NCI-H1694 (cell line): ENCODE results near the gene SH2D7.

Source experiments
- DNase-seq: peaks from one replicate; lab custom pipeline; 2025; lab: John Stamatoyannopoulos, UW

The SH2D7 gene

DNA sequence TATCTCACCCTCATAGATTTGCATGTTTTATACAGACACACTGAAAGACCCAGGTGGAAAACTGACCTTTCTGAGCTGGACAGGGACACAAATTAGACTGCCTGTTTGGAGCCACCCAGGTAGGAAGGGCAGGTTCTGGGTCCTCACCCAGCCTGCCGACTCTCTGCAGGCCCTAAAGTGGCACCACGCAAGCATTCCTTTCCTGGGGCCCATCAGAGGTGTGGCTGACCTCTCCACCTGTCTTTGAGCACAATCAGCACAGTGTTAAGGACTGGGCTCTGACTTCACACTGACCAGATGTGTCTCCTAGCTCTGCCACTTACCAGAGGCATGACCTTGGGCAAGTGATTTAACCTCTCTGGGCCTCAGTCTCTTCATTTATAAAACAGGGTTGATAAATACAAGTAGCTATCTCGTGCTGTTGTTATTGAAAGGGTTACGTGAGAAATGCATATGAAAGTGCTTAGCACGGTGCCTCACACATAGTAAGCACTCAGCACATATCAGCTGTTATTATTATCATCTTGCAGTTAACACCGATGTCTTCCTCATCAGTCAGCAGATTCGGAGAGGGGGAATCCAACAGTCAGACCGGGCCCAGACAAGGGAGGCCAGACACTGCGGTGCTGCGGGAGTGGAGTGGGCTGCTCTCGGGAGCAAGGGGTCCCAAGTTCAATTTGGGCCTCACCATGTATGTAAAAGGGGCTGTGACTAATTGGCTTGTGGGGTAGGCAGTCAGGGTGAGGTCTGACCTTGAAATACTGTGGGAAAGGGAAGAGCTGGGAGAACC lies 12.9 kb upstream of the SH2D7 start:
- no peak for DNase-seq

DNA sequence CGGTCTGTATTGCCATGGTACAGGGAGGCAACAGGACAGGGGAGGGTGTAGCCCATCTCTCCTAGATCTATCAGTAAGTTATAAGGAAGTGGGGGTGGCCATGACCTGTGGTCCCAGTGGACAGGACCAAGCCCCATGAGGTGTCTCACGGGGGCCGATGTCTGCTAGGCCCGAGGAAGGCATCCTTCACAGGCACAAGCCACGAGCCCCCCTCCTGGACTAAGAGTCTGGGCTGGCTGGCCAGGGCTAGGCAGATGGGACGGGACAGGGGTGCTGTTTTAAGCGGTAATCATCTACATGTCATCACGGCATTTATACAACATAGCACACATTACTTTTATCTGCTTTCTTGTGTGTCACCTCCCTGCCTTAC lies 12.3 kb upstream of the SH2D7 start:
- no peak for DNase-seq

DNA sequence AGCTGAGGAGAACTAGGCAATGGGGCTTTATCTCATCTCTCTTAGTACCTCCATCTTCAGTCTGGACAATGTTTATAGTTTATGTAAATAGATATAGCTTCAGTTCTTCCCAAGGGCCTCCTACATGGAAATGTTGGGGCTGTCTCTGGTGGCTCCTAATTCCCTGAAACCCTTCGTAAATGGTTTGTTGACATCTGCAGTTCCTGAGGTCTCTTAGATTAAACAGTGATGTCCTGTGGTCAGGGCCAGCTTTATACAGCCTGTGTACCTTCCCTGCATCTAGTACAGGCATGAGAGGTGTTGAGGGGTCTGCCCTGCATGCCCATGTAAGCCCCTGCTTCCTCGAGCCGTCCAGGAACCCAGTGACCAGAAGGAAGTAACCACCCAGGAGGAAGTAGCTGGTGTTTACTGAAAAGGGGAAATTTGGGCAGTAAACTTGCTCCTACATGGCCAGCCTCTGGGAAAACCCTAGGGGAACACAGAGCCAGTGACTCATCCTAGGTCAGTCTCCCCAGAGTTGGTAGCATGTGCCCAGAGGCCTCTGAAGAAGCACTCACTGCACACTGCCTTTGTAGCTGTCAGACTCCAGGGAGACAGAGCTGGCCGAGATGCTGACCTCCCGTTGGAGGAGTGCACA lies 10.1 kb upstream of the SH2D7 start:
- no peak for DNase-seq

DNA sequence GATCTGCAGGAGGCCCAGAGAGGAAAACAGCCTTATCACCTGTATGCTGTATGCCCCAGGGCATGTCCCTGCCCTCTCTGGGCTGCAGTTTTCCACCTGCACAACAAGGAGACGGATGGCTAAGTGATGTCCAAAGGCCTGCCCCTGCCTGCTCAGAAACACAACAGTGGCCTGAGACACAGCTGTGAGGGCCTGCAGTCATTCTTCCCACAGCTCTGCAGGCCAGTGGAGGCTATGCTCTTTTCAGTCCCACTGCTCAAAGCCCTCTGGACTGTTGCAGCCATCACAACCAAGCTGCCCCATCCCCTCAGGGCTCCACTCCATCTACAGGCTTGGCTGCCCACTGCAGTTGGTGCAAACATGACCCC lies 9.6 kb upstream of the SH2D7 start:
- DNase-seq, result no peak

DNA sequence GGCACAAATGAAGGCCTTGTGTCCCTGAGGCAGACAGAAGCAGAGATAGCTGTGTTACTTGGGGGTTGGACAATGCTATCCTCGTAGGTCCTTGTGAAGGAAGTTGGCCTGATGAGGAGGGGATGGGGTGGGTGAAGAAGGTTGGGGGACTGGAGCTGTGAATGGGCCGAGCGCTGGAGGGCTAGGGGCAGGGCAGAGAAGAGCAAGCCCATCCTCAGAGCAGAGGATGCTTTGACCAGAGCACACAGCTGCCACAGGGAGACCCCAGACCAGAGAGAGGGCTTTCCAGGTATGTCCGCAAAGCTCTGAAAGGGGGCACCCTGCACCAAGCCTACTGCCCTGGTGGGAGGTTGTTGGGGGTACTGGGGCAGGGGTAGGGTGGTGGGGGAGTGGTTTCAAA lies 9.2 kb upstream of the SH2D7 start:
- no peak for DNase-seq

DNA sequence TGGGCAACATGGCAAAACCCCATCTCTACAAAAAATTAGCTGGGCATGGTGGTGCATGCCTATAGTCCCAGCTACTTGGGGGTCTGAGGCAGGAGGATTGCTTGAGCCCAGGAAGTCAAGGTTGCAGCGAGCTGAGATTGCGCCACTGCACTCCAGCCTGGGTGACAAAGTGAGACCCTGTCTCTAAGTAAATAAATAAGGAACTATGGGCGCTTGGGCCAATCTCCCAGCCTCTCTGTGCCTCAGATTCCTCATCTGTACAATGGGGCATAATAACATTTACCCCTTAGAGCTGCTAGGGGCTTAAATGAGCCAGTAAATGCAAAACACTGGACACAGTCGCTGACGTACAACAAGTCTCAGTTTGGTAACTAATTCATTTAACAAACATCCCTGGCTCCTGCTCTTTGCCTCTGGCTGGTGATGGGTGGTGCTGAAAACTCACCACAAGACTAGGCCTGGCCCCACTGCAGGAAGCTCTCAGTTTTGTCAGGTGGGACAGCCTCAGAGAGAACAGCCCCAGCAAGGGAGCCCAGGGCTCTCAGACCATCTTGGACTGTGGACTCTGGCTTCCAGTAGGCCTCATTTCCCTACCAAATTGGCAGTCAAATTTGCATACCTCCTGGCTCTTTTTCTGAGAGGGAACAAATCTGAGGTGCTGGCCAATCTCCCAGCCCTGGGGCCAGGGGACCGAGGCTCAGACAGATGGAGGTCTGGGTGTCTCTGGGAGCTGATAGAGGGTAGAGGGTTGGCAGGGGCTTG lies 8.5 kb upstream of the SH2D7 start:
- DNase-seq, result no peak

DNA sequence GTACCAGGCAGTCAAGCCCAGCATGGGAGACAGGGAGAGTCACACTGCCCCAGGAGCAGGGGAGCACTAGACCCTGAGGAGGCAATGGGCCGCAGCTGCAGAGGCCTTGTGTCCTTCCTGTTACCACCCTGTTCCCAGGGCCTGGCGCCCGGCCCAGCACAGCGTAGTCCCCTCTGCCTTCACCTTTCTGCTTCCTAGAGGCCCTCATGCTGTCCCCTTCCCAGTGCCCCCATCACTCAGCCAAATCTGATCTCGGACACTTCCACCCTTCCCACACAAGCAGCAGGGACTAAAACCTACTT lies 8.0 kb upstream of the SH2D7 start:
- no peak for DNase-seq

DNA sequence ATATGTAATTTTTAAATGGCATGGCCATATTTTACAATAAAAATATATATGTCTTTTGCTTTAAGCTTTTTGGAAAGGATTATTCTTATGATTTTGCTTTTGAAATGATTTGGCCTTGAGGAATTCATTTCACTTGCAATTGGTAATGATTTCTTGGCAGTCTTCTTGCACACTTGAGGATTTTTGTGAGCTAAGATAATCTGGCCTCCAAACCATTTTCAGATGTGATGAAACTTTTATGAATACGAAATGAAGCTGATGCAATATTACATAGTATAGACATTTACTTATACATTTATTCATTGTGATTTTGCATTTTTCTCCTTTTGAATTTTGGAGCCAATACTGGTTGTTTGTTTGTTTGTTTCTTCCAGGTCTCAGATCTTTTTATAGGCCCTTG lies 6.4 kb upstream of the SH2D7 start:
- no peak for DNase-seq

DNA sequence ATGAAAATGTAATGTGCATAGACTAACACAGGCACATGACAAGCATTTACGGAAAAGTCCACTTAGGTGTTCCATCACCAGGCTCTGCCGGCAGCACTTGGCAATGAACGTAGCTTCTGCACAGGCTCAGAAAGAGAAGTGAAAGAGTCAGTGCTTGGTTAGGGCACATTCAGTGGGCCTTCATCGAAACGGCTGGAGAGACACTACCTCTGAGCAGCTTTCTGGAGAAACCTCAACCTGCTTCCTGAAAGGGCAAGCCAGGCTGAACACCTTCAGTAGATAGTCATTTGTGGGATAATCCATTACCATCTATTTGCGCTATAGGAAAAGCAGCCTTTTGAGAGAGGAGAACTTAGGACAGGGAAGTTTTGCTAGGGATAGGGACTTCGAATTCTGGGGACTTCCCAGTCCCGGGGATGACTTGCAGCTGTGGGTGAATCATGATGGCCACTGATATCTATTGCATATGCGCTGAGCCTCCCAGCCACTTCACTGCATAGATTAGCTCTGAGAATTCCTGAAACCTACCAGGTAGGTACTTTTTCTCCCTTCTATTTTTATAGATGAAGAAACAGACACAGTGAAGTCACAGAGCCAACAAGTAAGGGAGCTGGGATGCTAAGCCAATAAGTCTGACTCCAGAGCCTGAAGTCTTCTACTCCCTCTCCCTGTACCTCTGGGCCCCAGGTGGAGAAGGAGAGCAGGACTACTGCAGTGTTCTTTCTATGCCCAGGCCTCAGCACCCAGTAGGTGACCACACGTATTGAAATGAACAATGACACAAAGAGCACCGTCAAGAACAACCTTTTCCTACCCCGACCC lies 4.2 kb upstream of the SH2D7 start:
- no peak for DNase-seq

DNA sequence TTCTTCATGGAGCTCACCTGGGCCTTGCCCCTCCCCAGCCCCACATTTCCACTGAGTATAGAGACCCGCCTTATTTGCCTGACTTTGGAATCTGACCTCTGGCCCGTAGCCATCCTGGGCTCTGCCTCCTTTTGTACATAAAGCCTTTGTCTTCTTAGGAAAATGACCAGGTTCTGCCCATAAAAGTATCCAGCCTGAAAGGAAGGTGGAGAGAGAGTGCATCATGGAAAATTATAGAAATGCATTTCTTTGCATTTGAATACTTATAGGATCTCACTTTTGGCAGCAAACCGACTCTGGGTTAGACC lies 3.6 kb upstream of the SH2D7 start:
- DNase-seq, result no peak

DNA sequence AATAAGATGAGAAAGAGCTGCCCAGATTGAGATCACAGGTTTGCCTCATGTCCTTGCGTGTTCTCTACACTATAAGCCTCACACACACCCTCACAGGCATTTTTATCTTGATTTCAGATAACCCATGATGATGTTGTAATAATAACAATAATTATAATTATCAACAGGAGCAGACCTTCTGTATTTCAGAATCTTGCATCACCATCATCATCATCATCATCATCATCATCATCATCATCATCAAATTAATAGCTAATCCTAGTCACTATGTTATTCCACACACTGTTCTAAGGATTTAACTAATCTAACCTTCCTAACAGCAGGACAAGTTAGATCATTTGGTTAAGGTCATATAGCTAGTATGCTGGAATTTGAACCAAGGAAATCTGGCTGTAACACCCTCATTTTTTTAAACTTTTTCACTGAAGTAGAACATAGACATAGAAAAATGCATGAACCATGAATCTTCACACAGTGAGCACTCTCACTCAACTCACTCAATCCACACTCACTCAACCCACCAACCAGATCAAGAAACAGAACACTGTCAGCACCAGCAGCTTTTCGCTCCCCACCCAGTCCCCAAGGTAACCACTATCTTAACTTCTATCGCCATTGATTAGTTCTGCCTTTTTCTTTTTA lies 1.8 kb upstream of the SH2D7 start:
- DNase-seq, result no peak

DNA sequence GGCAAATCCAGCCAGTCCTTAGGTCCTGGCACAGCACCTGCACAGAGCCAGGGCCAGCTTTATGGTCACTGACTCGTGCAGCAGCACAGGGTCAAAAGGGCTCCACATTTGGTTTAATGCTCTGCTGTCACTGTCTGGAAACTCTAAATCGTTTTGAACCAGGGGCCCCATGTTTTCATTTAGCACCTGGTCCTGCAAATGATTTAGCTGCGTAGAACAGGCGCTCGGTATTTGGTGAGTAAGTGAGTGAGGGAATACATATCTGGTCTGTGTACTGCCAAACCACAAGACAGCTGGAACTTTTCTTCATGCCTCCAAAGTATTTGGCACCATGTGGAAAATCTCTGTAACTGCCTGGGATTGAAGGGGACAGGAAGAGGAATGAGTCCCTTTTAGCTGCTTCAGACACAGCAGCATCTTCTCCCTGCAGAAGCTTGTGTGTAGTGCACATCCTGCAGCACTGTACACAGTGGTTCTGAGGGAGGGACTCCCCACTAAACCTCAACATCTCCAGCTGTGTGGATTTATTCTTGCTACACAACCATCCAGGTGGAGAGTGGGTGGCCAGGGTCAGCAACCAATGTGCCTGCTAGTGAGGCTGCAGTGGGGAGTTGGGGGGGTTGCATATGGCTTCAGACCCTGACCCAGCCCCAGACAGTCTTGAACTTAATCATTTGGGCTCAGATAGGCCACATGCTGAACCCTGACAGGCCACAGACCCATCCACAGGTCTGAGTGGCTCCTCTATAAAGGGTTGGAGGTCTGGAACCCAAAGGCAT lies 1.1 kb downstream of the SH2D7 start:
- DNase-seq, result no peak

DNA sequence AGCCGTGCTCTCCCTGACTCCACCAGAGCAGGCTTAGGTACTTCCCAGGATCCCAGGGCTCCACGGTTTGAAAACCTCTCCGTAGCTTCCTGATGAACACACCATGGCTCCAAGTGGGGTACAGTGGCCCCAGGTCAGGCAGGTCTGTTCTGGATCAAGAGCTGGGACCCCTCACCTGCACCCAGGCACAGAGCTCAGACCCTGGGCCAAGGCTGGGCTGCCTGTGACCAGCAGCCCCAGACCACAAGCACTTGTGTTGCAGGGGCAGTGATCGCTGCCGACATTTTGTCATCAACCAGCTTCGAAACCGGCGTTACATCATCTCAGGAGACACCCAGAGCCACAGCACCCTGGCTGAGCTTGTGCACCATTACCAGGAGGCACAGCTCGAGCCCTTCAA lies 5.3 kb downstream of the SH2D7 start:
- no peak for DNase-seq

DNA sequence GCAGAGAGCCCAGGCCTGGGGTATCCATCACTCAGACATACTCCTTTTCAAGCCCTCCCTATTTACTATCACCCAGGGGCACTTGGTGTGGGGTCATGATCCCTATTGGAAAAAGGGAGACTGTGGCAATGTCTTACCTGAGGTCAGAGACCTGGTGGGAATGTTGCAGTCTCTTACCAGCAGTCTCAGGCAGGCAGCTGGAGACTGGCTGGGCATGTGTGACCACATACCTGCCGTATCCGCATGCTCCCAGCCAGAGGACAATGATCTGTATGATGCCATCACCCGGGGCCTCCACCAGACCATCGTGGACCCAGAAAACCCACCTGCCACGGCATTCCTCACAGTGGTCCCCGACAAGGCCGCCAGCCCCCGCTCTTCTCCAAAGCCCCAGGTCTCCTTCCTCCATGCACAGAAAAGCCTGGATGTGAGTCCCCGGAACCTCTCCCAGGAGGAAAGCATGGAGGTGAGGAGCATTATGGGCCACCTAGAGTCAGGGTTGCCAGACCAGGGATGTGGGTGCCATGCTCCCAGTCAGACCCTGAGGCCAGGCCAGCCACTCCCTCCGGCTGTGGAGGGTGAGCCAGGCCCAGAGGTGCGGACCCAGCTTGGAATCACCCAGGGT lies 5.9 kb downstream of the SH2D7 start:
- no peak for DNase-seq

DNA sequence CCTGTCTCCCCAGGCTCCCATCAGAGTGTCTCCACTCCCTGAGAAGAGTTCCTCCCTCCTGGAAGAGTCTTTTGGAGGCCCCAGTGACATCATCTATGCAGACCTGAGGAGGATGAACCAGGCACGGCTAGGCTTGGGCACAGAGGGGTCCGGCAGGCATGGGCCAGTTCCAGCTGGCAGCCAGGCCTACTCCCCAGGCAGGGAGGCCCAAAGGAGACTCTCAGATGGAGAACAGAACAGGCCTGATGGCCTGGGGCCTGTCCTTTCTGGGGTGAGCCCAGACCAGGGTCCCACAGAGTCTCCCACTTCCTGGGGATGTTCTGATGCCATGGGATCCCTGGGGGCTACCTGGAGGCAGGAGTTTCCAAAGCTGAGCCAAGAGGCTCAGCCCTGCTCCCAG lies 8.5 kb downstream of the SH2D7 start:
- DNase-seq, result no peak

DNA sequence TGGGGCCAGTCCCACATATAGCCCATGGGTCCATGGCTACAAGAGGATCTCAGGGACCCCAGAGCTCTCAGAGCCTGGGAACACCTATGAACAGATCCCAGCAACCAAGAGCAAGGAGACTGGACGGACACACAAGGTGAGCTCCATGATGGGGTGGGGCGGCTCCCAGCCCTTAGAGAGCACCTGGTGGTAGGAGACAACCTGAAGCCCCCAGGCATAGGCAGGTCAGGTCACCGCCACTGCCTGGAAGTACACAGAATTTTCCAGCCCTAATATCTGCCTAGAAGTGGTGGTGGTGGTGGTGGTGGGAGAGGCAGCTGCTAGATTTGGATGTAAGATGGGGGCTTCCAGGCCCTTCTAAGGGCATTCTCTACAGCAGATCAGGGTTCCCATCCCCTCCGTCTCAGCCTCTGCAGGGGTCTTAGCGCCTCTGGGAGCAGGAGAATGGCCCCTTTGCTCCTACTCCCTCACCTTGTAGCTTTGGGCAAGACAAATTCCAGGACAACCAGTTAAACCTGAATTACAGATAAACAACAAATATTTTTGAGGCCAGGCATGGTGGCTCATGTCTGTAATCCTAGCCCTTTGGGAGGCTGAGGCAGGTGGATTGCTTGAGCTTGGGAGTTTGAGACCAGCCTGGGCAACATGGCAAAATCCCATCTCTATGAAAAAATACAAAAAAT lies 9.2 kb downstream of the SH2D7 start:
- no peak for DNase-seq

DNA sequence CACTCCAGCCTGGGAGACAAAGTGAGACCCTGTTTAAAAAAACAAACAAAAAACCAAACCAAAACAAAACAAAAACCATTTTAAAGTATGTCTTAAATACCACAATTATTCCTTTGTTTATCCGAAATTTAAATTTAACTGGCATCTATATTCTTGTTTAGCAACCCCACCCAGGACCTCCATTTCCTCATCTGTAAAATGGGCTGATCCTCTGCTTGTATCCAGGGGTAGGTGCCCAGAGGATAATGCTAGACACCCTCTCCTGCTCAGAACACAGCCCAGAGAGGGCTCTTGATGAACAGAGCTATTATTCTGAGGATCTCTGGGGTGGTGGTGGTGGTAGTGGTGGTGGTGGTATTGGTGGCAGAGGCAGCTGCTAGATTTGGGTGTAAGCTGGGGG lies 9.8 kb downstream of the SH2D7 start:
- DNase-seq, result no peak

DNA sequence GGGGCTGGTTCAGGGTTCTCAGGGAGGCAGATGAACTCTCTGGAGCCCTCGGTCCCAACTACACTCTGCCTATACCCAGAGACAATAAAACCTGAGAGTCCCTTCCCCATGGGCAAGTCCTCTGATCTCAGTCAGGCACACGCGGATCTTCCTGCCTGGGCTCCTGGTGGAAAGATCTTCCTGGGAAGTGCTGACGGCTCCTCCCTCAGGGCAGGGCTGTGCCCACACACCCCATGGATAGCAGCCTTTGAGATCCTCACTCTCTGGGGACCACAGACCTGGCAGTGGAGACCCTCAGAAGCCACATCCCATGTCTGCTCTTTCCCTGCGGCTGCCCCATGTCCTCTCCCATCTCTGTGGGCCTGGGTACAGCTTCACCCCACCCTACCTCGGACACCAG lies 10.4 kb downstream of the SH2D7 start:
- DNase-seq, result no peak

DNA sequence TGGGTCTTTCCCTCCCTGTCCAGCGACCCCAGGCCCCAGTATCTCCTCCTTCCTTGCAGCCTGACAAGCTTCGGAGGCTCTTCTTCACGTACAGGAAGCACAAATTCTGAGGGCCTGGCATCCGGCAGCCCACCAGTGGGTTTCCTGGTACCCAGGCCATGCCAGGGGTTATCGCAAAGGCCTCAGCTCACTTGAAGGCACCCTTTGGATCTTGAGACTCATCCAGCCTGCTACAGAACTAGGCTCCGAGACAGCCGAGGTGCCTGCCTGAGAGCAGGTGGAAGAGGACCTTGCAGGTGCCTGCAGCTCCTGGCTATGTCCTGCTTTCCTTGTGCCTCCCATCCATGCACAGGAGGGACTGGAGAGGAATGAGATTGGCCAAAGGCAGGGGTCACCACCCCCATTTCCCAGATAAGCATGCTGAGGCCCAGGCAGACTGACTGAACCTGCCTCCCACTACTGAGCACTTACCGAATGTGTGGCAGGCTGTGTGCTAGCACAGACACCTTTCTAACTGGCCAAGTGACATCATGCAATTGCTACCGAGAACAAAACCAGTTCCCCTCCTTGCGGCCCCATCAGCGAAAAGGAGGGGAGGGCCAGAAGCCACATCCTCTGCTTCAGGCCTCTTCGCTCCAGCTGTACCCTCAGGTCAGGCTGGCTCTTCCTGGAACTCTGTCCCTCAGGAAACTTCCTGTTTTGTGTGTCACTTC lies 11.2 kb downstream of the SH2D7 start:
- DNase-seq, result no peak

DNA sequence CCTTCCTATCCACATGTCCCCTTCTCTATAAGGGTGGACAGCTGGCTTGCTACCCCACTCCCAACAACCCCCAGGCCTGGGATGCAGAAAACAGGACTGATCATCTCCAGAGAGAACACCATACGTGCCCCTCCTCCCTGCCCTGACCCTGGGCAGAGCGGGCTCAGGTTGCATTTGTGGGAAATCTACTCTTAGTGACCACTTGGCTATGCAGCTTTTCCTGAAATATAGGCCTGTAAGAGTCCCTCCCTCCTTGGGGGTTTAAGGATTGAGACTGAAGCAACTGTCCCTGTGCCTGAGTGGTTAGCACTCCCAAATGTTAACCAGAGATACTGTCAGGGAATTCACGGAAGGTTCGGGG lies 11.7 kb downstream of the SH2D7 start:
- DNase-seq, result no peak
